Adrenal gland (tissue), 5 donors: Measurements from ENCODE around the gene RFXAP.

Source experiments
- POLR2A ChIP-seq, 2 donors: fragments of 450-650 bp; IDR thresholded peaks; one replicate each; pipeline ENCODE4 v1.6.1; 2017; ENCODE audit warnings: antibody characterized with exemption in 2 of 2, mild to moderate bottlenecking in 2 of 2, moderate library complexity in 1 of 2
- TF ChIP-seq, protein P1 (sequence below), 6 experiments: fragments of 450-650 bp in 4 of 6; fragments of 200-600 bp in 2 of 6; sonication (generic) in 1 of 6; IDR thresholded peaks; 1 replicate in 5 of 6; 2 replicates in 1 of 6; pipeline versions ENCODE4 v1.5.1 to v1.8.0; 2016 to 2021; ENCODE audit warnings: antibody characterized with exemption in 6 of 6, mild to moderate bottlenecking in 2 of 6, moderate library complexity in 1 of 6
- donor health status: DM: no; HTN: no; CAD: no.

DNA sequence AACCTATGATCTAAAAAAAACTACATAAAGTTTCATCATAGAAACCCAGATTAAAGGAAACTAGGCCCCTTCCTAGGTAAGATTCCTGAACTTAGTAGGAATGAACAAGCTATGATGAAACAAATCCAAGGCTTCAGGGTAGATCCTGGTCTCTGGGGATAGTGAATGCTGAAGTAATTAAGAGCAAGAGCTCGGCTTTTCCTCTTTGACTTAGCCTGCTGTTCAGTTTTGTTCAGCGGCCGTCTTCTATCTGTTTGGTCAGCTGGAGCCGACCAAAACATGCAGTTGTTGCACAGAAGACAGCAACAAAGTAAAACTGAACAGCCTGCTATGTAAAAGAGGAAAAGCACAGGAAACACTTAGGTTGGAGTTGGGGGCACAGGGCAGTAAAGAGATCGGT is 44.1 kb upstream of the RFXAP start:
- TF ChIP-seq, protein P1, sequence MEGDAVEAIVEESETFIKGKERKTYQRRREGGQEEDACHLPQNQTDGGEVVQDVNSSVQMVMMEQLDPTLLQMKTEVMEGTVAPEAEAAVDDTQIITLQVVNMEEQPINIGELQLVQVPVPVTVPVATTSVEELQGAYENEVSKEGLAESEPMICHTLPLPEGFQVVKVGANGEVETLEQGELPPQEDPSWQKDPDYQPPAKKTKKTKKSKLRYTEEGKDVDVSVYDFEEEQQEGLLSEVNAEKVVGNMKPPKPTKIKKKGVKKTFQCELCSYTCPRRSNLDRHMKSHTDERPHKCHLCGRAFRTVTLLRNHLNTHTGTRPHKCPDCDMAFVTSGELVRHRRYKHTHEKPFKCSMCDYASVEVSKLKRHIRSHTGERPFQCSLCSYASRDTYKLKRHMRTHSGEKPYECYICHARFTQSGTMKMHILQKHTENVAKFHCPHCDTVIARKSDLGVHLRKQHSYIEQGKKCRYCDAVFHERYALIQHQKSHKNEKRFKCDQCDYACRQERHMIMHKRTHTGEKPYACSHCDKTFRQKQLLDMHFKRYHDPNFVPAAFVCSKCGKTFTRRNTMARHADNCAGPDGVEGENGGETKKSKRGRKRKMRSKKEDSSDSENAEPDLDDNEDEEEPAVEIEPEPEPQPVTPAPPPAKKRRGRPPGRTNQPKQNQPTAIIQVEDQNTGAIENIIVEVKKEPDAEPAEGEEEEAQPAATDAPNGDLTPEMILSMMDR (IDR thresholded peaks at IDR 0.05): no peak
- no peak for TF ChIP-seq POLR2A (IDR thresholded peaks at IDR 0.05)
